ENCODE measurements around the gene ADARB2.
"Not testable (repeated sequence)": the region's sequence is repeated elsewhere in the genome, so short reads cannot be mapped to it uniquely, and the experiment has no call there.

The ADARB2 gene

GRCh38 chr10:1461016-1461415, 276.3 kb downstream of the ADARB2 start:
- DNase-seq (ENCODE audit: extremely low spot score) = no peak
- CTCF ChIA-PET = no interaction called here
- TF ChIP-seq CTCF (IDR thresholded peaks at IDR 0.05; ENCODE audit: control extremely low read depth, extremely low read depth, low read depth, missing control alignments) = no peak
- POLR2A ChIA-PET = no interaction called here

- CTCF ChIA-PET = interaction anchor here (2.3 kb wide), 1 partner anchor 8 kb away, joined by 9 read pairs; no protein-coding TSS in a partner anchor
- DNase-seq (ENCODE audit: extremely low spot score); POLR2A ChIA-PET: not testable (repeated sequence)
These were observed 277.7 kb downstream of the ADARB2 start for GRCh38 chr10:1459664-1460063.

- CTCF ChIA-PET = interaction anchor here (1.5 kb wide), 1 partner anchor 13 kb away, joined by 3 read pairs; no protein-coding TSS in a partner anchor
- no peak for TF ChIP-seq CTCF (IDR thresholded peaks at IDR 0.05; ENCODE audit: control extremely low read depth, extremely low read depth, low read depth, missing control alignments)
- POLR2A ChIA-PET = no interaction called here
- no peak for DNase-seq (ENCODE audit: extremely low spot score)
These were observed 282.4 kb downstream of the ADARB2 start for GRCh38 chr10:1454951-1455350.

GRCh38 chr10:1454428-1454827, 282.9 kb downstream of the ADARB2 start:
- ChIA-PET CTCF (no interaction called here), POLR2A (no interaction called here)
- no peak for DNase-seq (ENCODE audit: extremely low spot score)
- TF ChIP-seq CTCF (IDR thresholded peaks at IDR 0.05; ENCODE audit: control extremely low read depth, extremely low read depth, low read depth, missing control alignments) = no peak

GRCh38 chr10:1452777-1453176, 284.5 kb downstream of the ADARB2 start:
- no peak for DNase-seq (ENCODE audit: extremely low spot score)
- ChIA-PET CTCF (interaction anchor here (1.2 to 1.7 kb wide), 2 partner anchors 13 to 32 kb away, joined by 4 read pairs; no protein-coding TSS in a partner anchor), POLR2A (no interaction called here)
- no peak for TF ChIP-seq CTCF (IDR thresholded peaks at IDR 0.05; ENCODE audit: control extremely low read depth, extremely low read depth, low read depth, missing control alignments)

- CTCF ChIA-PET = interaction anchor here (1.2 to 1.7 kb wide), 2 partner anchors 13 to 31 kb away, joined by 4 read pairs; no protein-coding TSS in a partner anchor
- no peak for DNase-seq (ENCODE audit: extremely low spot score)
- no peak for TF ChIP-seq CTCF (IDR thresholded peaks at IDR 0.05; ENCODE audit: control extremely low read depth, extremely low read depth, low read depth, missing control alignments)
- POLR2A ChIA-PET = no interaction called here
These were observed 285.4 kb downstream of the ADARB2 start for GRCh38 chr10:1451941-1452340.

GRCh38 chr10:1451362-1451888, 285.9 kb downstream of the ADARB2 start:
- CTCF ChIA-PET = interaction anchor here (1.4 to 1.7 kb wide), 2 partner anchors 14 to 31 kb away, joined by 4 read pairs; no protein-coding TSS in a partner anchor

More at GRCh38 chr10:1451362-1451888, 285.9 kb downstream of the ADARB2 start:
- POLR2A ChIA-PET = no interaction called here
- no peak for TF ChIP-seq CTCF (IDR thresholded peaks at IDR 0.05; ENCODE audit: control extremely low read depth, extremely low read depth, low read depth, missing control alignments)
- DNase-seq (ENCODE audit: extremely low spot score) = no peak

Measured in GM10248 (cell line).